Measurements from ENCODE around the gene DCAF10. TPM values are rescaled to one million over a fixed set of nuclear protein-coding genes. Genes with fewer than 3 reads are reported as not detected.
A peak's percentile ranks its signal among the peaks of the same experiment; 100 is the strongest.

The DCAF10 gene
- total and polyA plus RNA-seq, 2 donors from 2014 or later: 10.6 to 28.5 TPM

DNA sequence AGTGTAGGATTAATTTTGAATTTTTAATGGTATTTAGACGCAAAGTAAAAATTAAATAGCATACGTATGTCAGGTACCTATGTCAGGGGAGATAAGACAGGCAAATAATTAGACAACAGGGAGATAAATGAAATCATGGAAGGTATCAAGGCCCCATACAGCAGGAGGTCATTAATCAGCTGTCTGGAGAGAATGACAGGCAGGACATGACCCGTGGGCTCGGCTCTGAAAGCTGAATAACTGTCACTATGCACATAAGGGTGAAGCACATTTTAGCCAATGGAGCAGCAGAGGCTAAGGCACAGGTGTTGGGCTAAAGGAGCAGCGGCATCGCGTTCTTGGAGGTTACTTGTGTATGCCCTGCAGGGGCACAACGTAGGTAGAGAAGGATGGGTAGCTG, 91.5 kb downstream of the DCAF10 start:
- no peak overlapping the region for H3K4me3 ChIP-seq (ENCODE audit: low read length in 3 of 3)
- TF ChIP-seq, protein P1, sequence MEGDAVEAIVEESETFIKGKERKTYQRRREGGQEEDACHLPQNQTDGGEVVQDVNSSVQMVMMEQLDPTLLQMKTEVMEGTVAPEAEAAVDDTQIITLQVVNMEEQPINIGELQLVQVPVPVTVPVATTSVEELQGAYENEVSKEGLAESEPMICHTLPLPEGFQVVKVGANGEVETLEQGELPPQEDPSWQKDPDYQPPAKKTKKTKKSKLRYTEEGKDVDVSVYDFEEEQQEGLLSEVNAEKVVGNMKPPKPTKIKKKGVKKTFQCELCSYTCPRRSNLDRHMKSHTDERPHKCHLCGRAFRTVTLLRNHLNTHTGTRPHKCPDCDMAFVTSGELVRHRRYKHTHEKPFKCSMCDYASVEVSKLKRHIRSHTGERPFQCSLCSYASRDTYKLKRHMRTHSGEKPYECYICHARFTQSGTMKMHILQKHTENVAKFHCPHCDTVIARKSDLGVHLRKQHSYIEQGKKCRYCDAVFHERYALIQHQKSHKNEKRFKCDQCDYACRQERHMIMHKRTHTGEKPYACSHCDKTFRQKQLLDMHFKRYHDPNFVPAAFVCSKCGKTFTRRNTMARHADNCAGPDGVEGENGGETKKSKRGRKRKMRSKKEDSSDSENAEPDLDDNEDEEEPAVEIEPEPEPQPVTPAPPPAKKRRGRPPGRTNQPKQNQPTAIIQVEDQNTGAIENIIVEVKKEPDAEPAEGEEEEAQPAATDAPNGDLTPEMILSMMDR (IDR thresholded peaks at IDR 0.05; ENCODE audit: borderline replicate concordance, extremely low read depth, insufficient read depth): no peak
- no peak overlapping the region for H3K9ac ChIP-seq (ENCODE audit: low read length in 3 of 3)
- H3K27me3 ChIP-seq (ENCODE audit: control insufficient read depth, insufficient read depth, low read length): no peaks in the 10 kb centered on the region
- no peaks in the 10 kb centered on the region for H3K4me1 ChIP-seq (ENCODE audit: control insufficient read depth in 2 of 3, insufficient read depth in 2 of 3, low read depth in 1 of 3, low read length in 3 of 3)
- H3K9me3 ChIP-seq (ENCODE audit: control insufficient read depth in 2 of 3, insufficient read depth in 1 of 3, low read length in 3 of 3): no peaks in the 10 kb centered on the region
- no peak for DNase-seq
- no peak for FAIRE-seq
- intact Hi-C loops (cut with DNase I): no loop called here
- H3K36me3 ChIP-seq (ENCODE audit: control insufficient read depth in 2 of 3, insufficient read depth in 3 of 3, low read length in 3 of 3): peaks cover 5 to 18% (median 11%) of the 10 kb centered on the region in 3 donors
- H3K27ac ChIP-seq (ENCODE audit: low read depth in 2 of 2, low read length in 2 of 2): no peak overlapping the region

DNA sequence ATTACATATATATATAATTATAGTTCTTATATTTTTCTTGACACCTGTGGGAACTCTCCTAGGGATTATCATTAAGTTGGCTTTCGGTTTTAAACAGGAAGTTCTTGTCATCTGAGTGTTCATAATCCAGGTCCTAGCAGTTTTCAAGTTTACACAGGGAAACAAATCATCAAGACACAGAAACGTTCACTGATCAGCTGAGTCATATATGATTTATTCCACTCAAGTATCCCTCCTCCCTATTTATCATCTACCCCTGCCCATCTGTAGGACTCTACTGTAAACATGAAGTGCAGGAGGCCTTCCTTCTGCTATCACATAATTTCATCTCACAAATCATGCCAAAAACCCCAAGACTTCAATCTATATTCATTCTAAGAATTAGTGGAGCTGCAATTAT, 97.1 kb downstream of the DCAF10 start:
- no peak overlapping the region for H3K4me3 ChIP-seq (ENCODE audit: low read length in 3 of 3)
- H3K36me3 ChIP-seq (ENCODE audit: control insufficient read depth in 2 of 3, insufficient read depth in 3 of 3, low read length in 3 of 3): peaks cover 3 to 31% (median 11%) of the 10 kb centered on the region in 3 donors
- intact Hi-C loops (cut with DNase I): no loop called here
- H3K4me1 ChIP-seq (ENCODE audit: control insufficient read depth in 2 of 3, insufficient read depth in 2 of 3, low read depth in 1 of 3, low read length in 3 of 3): peaks cover 1 to 7% (median 5%) of the 10 kb centered on the region in 3 donors
- H3K9me3 ChIP-seq (ENCODE audit: control insufficient read depth in 2 of 3, insufficient read depth in 1 of 3, low read length in 3 of 3): no peaks in the 10 kb centered on the region
- no peak for FAIRE-seq
- no peak overlapping the region for H3K27ac ChIP-seq (ENCODE audit: low read depth in 2 of 2, low read length in 2 of 2)
- no peak for DNase-seq
- TF ChIP-seq, protein P1 (IDR thresholded peaks at IDR 0.05; ENCODE audit: borderline replicate concordance, extremely low read depth, insufficient read depth): no peak
- no peaks in the 10 kb centered on the region for H3K27me3 ChIP-seq (ENCODE audit: control insufficient read depth, insufficient read depth, low read length)
- no peak overlapping the region for H3K9ac ChIP-seq (ENCODE audit: low read length in 3 of 3)

DNA sequence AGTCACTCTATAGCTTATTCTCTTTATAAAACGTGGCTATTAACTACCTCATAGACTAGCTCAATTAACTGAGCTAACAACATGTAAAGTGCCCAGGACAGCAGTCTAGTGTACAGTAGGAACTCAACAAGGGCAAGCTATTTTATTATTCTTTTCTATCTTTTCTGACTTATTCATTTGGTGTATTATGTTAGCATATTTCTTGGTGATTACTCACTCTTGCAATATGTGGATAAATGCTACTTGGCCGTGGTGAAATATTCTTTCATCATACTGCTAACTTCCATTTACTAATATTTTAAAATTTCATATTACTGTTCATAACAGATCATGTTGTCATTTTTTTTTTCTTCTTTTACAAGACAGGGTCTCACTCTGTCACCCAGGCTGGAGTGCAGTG, 98.4 kb downstream of the DCAF10 start:
- FAIRE-seq: no peak
- H3K4me1 ChIP-seq (ENCODE audit: control insufficient read depth in 2 of 3, insufficient read depth in 2 of 3, low read depth in 1 of 3, low read length in 3 of 3): peaks cover 4 to 12% (median 10%) of the 10 kb centered on the region in 3 donors
- H3K27me3 ChIP-seq (ENCODE audit: control insufficient read depth, insufficient read depth, low read length): no peaks in the 10 kb centered on the region
- DNase-seq: no peak
- peaks cover 3 to 26% (median 6%) of the 10 kb centered on the region in 3 donors for H3K36me3 ChIP-seq (ENCODE audit: control insufficient read depth in 2 of 3, insufficient read depth in 3 of 3, low read length in 3 of 3)
- H3K9ac ChIP-seq (ENCODE audit: low read length in 3 of 3): no peak overlapping the region
- intact Hi-C loops (cut with DNase I): no loop called here
- no peak overlapping the region for H3K4me3 ChIP-seq (ENCODE audit: low read length in 3 of 3)
- H3K27ac ChIP-seq (ENCODE audit: low read depth in 2 of 2, low read length in 2 of 2): no peak overlapping the region
- no peaks in the 10 kb centered on the region for H3K9me3 ChIP-seq (ENCODE audit: control insufficient read depth in 2 of 3, insufficient read depth in 1 of 3, low read length in 3 of 3)
- TF ChIP-seq, protein P1 (IDR thresholded peaks at IDR 0.05; ENCODE audit: borderline replicate concordance, extremely low read depth, insufficient read depth): no peak

DNA sequence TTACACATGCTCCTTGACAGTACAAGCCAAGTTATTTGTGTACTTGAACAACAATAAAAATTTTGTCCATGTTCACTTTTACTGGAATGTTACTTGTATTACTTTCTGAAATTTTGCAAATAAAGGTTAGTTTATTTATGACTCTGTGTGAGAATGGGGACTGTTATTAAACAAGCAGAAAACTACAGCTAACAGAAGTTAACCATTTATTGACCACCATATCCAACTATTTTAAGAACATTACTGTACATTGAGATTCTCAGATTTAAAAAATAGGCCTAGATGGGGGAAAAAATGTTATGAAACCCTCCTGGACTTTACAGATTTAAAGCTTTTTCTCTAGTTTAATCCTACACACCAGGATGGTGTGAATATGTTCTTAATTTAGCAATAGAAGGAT, 101.5 kb downstream of the DCAF10 start:
- Histone ChIP-seq H3K36me3 (ENCODE audit: control insufficient read depth in 2 of 3, insufficient read depth in 3 of 3, low read length in 3 of 3) (peaks cover 0 to 13% (median 0%) of the 10 kb centered on the region in 3 donors), H3K9me3 (ENCODE audit: control insufficient read depth in 2 of 3, insufficient read depth in 1 of 3, low read length in 3 of 3) (no peaks in the 10 kb centered on the region), H3K27me3 (ENCODE audit: control insufficient read depth, insufficient read depth, low read length) (no peaks in the 10 kb centered on the region), H3K4me3 (ENCODE audit: low read length in 3 of 3) (peak overlapping the region in 1 of 3 donors; percentile 29), H3K27ac (ENCODE audit: low read depth in 2 of 2, low read length in 2 of 2) (no peak overlapping the region), H3K4me1 (ENCODE audit: control insufficient read depth in 2 of 3, insufficient read depth in 2 of 3, low read depth in 1 of 3, low read length in 3 of 3) (peaks cover 4 to 18% (median 10%) of the 10 kb centered on the region in 3 donors), H3K9ac (ENCODE audit: low read length in 3 of 3) (peak overlapping the region in 1 of 3 donors; percentile 18)
- no peak for FAIRE-seq
- intact Hi-C loops (cut with DNase I): no loop called here
- no peak for DNase-seq
- TF ChIP-seq, protein P1 (IDR thresholded peaks at IDR 0.05; ENCODE audit: borderline replicate concordance, extremely low read depth, insufficient read depth): no peak

All from kidney (tissue), 14 donors.